ENCODE results near the gene SNAP23.

Gene SNAP23

DNA sequence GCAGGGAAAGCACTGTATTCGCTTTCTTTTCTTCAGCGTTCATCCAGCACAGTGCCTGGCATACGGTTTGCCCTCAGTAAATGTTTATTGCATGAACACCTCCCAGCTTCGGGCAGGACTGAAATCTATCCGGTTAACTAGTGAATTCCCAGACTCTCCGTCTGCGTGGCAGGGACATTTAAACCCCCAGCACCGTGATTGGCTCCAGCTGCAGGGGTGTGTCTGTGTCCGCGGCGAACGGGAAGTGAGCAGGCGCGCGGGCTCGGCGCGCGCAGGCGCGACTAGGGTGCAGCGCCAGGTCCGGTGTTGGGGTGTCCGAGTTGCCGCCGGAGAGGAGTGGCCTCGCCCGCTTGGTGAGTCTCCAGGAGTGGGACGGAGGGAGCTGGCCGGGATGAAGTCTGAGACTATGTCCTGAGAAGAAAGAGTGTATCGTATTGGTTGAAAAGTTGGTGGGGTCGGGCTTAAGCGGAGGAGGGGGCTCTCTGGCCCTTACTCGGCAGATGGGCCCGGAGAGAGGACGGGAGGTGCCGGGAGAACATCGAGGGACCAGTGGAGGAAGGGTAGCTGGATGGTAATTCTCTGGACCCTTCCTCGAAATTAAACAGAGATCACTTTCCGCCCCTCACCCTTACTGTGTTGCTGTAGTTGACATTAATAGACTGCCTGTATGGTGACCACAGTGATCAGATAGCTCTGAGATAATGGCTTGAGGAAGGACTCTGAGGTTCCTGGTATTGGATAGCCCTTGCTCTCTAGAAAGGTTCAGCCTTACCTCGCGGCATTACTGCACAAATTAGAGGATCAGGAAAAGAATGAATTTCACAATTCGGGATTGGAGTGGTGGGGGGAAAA lies at the start of gene SNAP23:
TSS of gene SNAP23 (plus strand) at position 274 of the 852 bp plus-strand sequence. CDS start 16,213 bp downstream, outside the sequence.
- TF ChIP-seq, protein P1, sequence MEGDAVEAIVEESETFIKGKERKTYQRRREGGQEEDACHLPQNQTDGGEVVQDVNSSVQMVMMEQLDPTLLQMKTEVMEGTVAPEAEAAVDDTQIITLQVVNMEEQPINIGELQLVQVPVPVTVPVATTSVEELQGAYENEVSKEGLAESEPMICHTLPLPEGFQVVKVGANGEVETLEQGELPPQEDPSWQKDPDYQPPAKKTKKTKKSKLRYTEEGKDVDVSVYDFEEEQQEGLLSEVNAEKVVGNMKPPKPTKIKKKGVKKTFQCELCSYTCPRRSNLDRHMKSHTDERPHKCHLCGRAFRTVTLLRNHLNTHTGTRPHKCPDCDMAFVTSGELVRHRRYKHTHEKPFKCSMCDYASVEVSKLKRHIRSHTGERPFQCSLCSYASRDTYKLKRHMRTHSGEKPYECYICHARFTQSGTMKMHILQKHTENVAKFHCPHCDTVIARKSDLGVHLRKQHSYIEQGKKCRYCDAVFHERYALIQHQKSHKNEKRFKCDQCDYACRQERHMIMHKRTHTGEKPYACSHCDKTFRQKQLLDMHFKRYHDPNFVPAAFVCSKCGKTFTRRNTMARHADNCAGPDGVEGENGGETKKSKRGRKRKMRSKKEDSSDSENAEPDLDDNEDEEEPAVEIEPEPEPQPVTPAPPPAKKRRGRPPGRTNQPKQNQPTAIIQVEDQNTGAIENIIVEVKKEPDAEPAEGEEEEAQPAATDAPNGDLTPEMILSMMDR (conservative IDR thresholded peaks at IDR 0.05): no peak
- TF ChIP-seq ZFX (IDR thresholded peaks at IDR 0.05): no peak
- H3K27ac ChIP-seq: peak within 1 kb of the TSS; percentile 79

DNA sequence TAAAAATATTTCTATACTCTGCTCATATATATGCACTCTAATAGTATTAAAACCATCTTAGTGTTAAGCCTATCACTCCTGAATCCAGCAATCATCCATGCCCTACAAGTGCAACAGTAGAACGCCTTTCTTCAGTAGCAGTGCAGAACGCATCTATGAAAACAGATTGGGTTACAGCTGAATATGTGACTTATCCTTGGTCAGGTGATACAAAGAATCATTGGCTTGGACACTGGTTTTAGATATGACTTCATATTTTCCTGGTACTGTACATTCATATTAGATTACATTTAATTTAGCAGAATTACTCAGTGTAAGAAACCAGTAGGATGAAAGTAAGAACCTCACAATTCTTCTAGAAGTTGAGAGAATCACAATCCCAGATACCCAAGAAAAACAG lies 47.8 kb upstream of the SNAP23 start:
- TF ChIP-seq, protein P1 (conservative IDR thresholded peaks at IDR 0.05): no peak
- TF ChIP-seq ZFX (IDR thresholded peaks at IDR 0.05): no peak
- no peak overlapping the region for H3K27ac ChIP-seq

DNA sequence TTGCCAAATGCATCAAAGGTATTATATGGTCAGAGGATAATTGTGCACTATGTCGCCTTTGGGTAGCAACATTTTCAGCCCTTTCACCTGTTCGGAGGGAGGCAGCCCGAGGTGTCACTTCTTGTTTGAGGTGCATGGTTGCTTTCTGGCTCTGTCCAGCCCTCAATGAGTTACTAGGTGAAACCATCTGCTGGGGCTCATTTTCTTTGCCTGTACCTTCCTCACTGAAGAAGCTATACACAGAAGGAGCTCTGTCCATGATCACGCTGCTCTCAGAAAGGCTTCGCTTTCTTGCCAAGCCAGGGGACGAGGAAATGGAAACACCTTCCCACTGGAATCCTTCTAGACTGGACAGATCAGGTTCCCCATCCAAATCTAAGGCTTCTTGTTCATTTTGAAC lies 47.2 kb upstream of the SNAP23 start:
- no peak overlapping the region for H3K27ac ChIP-seq
- TF ChIP-seq ZFX (IDR thresholded peaks at IDR 0.05): no peak
- TF ChIP-seq, protein P1 (conservative IDR thresholded peaks at IDR 0.05): no peak

DNA sequence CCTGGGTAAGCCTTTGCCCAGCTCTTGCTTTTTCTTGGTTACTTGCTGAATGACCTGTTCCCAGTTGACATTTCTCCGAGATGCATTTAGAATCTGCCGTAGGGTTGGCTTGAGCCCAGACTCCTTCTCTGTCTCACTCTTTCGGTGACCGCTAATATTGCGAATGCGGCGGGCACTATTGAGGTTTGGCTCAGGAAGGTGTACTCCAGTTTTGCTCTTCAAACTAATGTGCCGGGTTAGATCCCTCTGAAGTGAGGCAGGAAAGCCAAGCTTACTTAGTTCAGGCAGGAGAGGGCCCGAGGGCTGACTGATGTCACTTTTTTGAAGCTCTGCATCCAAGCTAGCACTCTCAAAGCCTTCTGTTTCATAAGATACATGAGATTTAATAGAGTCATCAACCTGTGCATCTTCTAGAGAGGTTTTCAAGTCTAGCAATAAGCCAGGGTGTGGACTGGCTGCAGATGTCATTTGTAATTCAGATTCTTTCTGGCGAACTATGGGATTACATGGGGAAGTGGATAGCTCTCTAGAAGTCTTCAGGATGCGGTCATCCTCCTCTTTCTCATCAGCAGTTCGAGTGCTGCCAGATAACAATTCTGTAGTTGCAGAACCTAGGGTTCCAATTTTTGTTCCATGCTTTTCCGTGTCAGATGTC lies 45.5 kb upstream of the SNAP23 start:
- no peak for TF ChIP-seq ZFX (IDR thresholded peaks at IDR 0.05)
- TF ChIP-seq, protein P1 (conservative IDR thresholded peaks at IDR 0.05): no peak
- H3K27ac ChIP-seq: no peak overlapping the region

GRCh38 chr15:42450425-42450790 lies 45.0 kb upstream of the SNAP23 start:
- no peak overlapping the region for H3K27ac ChIP-seq
- TF ChIP-seq ZFX (IDR thresholded peaks at IDR 0.05): no peak
- TF ChIP-seq, protein P1 (conservative IDR thresholded peaks at IDR 0.05): no peak

DNA sequence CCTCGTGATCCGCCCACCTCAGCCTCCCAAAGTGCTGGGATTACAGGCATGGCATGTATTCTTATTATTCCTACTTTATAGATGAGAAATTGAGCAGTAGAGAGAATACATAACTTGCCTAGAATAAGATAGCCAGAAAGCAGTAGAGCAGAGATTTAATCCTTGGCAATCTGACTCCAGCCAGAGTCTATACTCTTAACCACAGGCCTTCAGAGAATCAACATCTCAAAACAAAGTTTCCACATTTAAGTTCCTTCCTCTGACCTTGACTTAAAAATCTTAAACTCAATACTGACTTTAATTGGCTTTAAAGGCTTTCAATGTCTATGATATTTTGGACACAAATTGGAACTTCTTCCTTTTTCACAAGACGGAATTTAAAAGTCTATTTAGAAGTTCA lies 41.6 kb upstream of the SNAP23 start:
- H3K27ac ChIP-seq: no peak overlapping the region
- TF ChIP-seq, protein P1 (conservative IDR thresholded peaks at IDR 0.05): no peak
- TF ChIP-seq ZFX (IDR thresholded peaks at IDR 0.05): no peak

DNA sequence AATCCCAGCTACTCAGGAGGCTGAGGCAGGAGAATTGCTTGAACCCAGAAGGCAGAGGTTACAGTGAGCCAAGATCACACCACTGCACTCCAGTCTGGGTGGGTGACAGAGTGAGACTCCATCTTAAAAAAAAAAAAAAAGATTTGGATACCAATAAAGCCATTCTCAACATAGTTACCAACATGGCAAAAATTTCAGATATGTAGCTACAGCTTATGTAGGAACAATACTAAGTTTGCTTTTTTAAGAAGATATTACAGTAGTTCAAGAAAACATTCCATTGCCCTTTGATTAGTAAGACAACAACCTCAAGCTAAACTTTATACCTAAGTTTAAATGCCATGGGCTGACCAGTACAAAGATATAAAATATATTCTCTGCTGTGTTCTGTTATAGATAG lies 38.9 kb upstream of the SNAP23 start:
- H3K27ac ChIP-seq: no peak overlapping the region
- TF ChIP-seq, protein P1 (conservative IDR thresholded peaks at IDR 0.05): no peak
- no peak for TF ChIP-seq ZFX (IDR thresholded peaks at IDR 0.05)

All from C4-2B (cell line).